Testis (tissue), 3 donors: ENCODE data around the gene CDC37. TPM values are rescaled to one million over a fixed set of nuclear protein-coding genes. Genes with fewer than 3 reads are reported as not detected.

Source experiments
- DNase-seq: peaks from one replicate; pipeline ENCODE4 v3.0.0-alpha.2; 2019
- H3K27ac ChIP-seq, 2 donors: fragments of 200-600 bp; sonication (generic); one replicate each; pipeline ENCODE4 v1.5.1; 2019
- H3K27me3 ChIP-seq: fragments of 200-600 bp; sonication (generic); one replicate; pipeline ENCODE4 v1.5.1; 2019
- H3K36me3 ChIP-seq: fragments of 200-600 bp; sonication (generic); one replicate; pipeline ENCODE4 v1.5.1; 2017; ENCODE audit warnings: low read depth; ENCODE audit errors: missing control alignments
- H3K4me1 ChIP-seq: fragments of 200-600 bp; sonication (generic); one replicate; pipeline ENCODE4 v1.5.1; 2019
- H3K4me3 ChIP-seq, 2 donors: fragments of 200-600 bp; sonication (generic); one replicate each; pipeline ENCODE4 v1.5.1; 2017 to 2019
- H3K9me3 ChIP-seq: fragments of 200-600 bp; sonication (generic); one replicate; pipeline ENCODE4 v1.5.1; 2017
- POLR2A ChIP-seq: fragments of 450-650 bp; IDR thresholded peaks from one replicate; pipeline ENCODE4 v1.6.1; 2017; ENCODE audit warnings: antibody characterized with exemption, mild to moderate bottlenecking, moderate library complexity
- WGBS, 2 donors: methylation state at CpG; one replicate each; pipeline ENCODE4 v1.1.5; 2018; 5-methylcytosine and 5-hydroxymethylcytosine counted together
- intact Hi-C: fragments of 100-400 bp; cut with DNase I; formaldehyde crosslinking; loops from one replicate; pipeline ENCODE4 v1.15.1; 2023; ENCODE audit warnings: low total_unique reads
- microRNA counts, 2 donors: library from miRNA; unstranded; fragments of <30 nt; microRNA quantifications; one replicate each; lab custom pipeline; 2016
- microRNA-seq, 2 donors: library from miRNA; unstranded; fragments of <30 nt; microRNA quantifications; one replicate each; pipeline ENCODE4, GENCODE V29; 2016; ENCODE audit warnings: borderline number of aligned reads in 2 of 2, borderline replicate concordance in 1 of 2
- polyA plus RNA-seq: library from polyadenylated mRNA; stranded (reverse); fragments of 350-450 nt; fragmentation: Illumina TruSeq; extraction: RNeasy Lipid Tissue Mini Kit (QIAGEN cat#74804); gene quantifications from one replicate; pipeline ENCODE4 v1.2.3, GENCODE V29; 2014; ENCODE audit warnings: low read depth, low replicate concordance; ENCODE audit not compliant: insufficient read depth
- total RNA-seq, 2 donors: library from RNA; depleted of rRNA; stranded (reverse); fragments of >200 nt; gene quantifications; one replicate each; pipeline ENCODE4 v1.2.3, GENCODE V29; 2016
- TF ChIP-seq, protein P1 (sequence below), 3 experiments: fragments of 450-650 bp in 2 of 3; fragments of 200-600 bp in 1 of 3; sonication (generic) in 1 of 3; IDR thresholded peaks; one replicate each; pipeline ENCODE4 v1.5.1; 2016 to 2019; ENCODE audit warnings: antibody characterized with exemption in 3 of 3, mild to moderate bottlenecking in 2 of 3, moderate library complexity in 1 of 3

The CDC37 gene
- total and polyA plus RNA-seq, 3 donors from 2014 or later: 160 to 210 (median 170) TPM

GRCh38 chr19:10352764-10353671 lies 50.3 kb downstream of the CDC37 start:
- H3K27ac ChIP-seq: peak overlapping the region in 1 of 2 donors; percentile 59
- peak; percentile 79 for DNase-seq
- H3K4me1 ChIP-seq: peaks cover 4% of the 10 kb centered on the region
- no peaks in the 10 kb centered on the region for H3K36me3 ChIP-seq
- 50 to 52% methylated on average over 35 to 62 of the region's 63 CpGs for WGBS, 2 donors
- intact Hi-C loops: no loop called here
- H3K27me3 ChIP-seq: no peaks in the 10 kb centered on the region
- peak overlapping the region; percentile 12 to 27 for H3K4me3 ChIP-seq
- no peak for TF ChIP-seq POLR2A
- TF ChIP-seq, protein P1, sequence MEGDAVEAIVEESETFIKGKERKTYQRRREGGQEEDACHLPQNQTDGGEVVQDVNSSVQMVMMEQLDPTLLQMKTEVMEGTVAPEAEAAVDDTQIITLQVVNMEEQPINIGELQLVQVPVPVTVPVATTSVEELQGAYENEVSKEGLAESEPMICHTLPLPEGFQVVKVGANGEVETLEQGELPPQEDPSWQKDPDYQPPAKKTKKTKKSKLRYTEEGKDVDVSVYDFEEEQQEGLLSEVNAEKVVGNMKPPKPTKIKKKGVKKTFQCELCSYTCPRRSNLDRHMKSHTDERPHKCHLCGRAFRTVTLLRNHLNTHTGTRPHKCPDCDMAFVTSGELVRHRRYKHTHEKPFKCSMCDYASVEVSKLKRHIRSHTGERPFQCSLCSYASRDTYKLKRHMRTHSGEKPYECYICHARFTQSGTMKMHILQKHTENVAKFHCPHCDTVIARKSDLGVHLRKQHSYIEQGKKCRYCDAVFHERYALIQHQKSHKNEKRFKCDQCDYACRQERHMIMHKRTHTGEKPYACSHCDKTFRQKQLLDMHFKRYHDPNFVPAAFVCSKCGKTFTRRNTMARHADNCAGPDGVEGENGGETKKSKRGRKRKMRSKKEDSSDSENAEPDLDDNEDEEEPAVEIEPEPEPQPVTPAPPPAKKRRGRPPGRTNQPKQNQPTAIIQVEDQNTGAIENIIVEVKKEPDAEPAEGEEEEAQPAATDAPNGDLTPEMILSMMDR (IDR thresholded peaks at IDR 0.05): no peak
- no peaks in the 10 kb centered on the region for H3K9me3 ChIP-seq

DNA sequence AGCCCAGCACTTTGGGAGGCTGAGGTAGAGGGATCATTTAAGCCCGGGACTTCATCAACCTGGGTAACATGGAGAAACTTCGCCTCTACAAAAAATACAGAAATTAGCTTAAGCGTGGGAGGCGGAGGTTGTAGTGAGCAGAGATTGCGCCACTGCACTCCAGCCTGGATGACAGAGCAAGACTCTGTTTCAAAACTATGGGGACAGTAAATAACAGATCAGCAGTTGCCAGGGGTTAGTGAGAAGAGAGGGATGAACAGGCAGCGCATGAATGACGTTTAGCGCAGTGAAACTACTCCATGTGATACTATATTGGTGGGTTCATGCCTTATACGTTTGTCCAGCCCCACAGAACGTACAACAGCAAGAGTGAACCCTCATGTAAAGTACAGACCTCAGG lies 56.8 kb downstream of the CDC37 start:
- intact Hi-C loops: no loop called here
- H3K9me3 ChIP-seq: no peaks in the 10 kb centered on the region
- TF ChIP-seq, protein P1 (IDR thresholded peaks at IDR 0.05): no peak
- no peak for TF ChIP-seq POLR2A
- WGBS, 2 donors: 59 to 67% methylated on average over 10 of the region's 10 CpGs
- H3K27me3 ChIP-seq: no peaks in the 10 kb centered on the region
- no peak for DNase-seq
- no peak overlapping the region for H3K4me3 ChIP-seq
- H3K36me3 ChIP-seq: no peaks in the 10 kb centered on the region
- no peak overlapping the region for H3K27ac ChIP-seq
- H3K4me1 ChIP-seq: no peaks in the 10 kb centered on the region

- H3K9me3 ChIP-seq: no peaks in the 10 kb centered on the region
- WGBS, 2 donors: 86 to 90% methylated on average over 10 of the region's 10 CpGs
- no peak overlapping the region for H3K27ac ChIP-seq
- no peaks in the 10 kb centered on the region for H3K27me3 ChIP-seq
- H3K4me3 ChIP-seq: no peak overlapping the region
- H3K4me1 ChIP-seq: no peaks in the 10 kb centered on the region
- no peaks in the 10 kb centered on the region for H3K36me3 ChIP-seq
- no peak for TF ChIP-seq POLR2A
- TF ChIP-seq, protein P1 (IDR thresholded peaks at IDR 0.05): no peak
- DNase-seq: no peak
- intact Hi-C loops: no loop called here
Measured at GRCh38 chr19:10344780-10345179, 58.6 kb downstream of the CDC37 start.

DNA sequence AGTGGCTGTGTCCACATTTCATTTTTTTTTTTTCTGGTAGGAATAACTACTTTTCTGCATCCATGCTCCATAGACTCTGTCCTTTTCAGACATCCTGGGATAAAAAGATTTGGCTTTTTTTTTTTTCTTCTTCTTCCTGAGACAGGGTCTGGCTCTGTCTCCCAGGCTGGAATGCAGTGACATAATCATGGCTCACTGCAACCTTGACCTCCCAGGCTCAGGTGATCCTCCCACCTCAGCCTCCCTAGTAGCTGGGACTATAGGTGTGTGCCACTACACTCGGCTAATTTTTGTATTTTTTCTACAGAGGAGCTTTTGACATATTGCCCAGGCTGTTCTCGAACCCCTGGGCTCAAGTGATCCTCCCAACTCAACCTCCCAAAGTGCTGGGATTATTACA lies 59.8 kb downstream of the CDC37 start:
- Histone ChIP-seq H3K27me3 (no peaks in the 10 kb centered on the region), H3K9me3 (no peaks in the 10 kb centered on the region), H3K36me3 (no peaks in the 10 kb centered on the region), H3K27ac (no peak overlapping the region), H3K4me1 (no peaks in the 10 kb centered on the region), H3K4me3 (no peak overlapping the region)
- intact Hi-C loops: no loop called here
- DNase-seq: no peak
- WGBS, 2 donors: 68 to 84% methylated on average over 2 of the region's 2 CpGs
- TF ChIP-seq, protein P1 (IDR thresholded peaks at IDR 0.05): no peak
- TF ChIP-seq POLR2A: no peak

MicroRNA genes within 50 kb of the gene (microRNA counts, 767-probe panel; counts per million panel counts)
- 0 to 152 counts per million in 2 donors for microRNA hsa-miR-1181 (lab: Ali Mortazavi, UCI)

Small RNAs within 50 kb of the gene (microRNA-seq; reads per million reads assigned to microRNA genes)
- 0.69 to 0.70 reads per million in 2 donors for gene MIR1181

Other genes with a start within 250 kb of the CDC37 start
- 100 to 1,000 TPM; 103 to 145 TPM for gene DNMT1, start 208.6 kb downstream of the CDC37 start, total RNA-seq
- 96.5 TPM for gene DNMT1, start 208.6 kb downstream of the CDC37 start, polyA plus RNA-seq
- gene S1PR2, start 172.2 kb downstream of the CDC37 start, total RNA-seq: 10 to 100 TPM in 1 of 2 donors, 1 to 10 TPM in 1; 8.7 to 13.7 TPM
- gene S1PR2, start 172.2 kb downstream of the CDC37 start, polyA plus RNA-seq: 11.9 TPM
- 10 to 100 TPM; 63.5 to 91.8 TPM for gene MRPL4, start 151.3 kb downstream of the CDC37 start, total RNA-seq
- 53.3 TPM for gene MRPL4, start 151.3 kb downstream of the CDC37 start, polyA plus RNA-seq
- gene ICAM1, start 132.4 kb downstream of the CDC37 start, total RNA-seq: 10 to 100 TPM; 10.1 to 18.0 TPM
- 14.3 TPM for gene ICAM1, start 132.4 kb downstream of the CDC37 start, polyA plus RNA-seq
- under 1 TPM; 0.25 to 0.47 TPM for gene ICAM4, start 116.6 kb downstream of the CDC37 start, total RNA-seq
- 0.28 TPM for gene ICAM4, start 116.6 kb downstream of the CDC37 start, polyA plus RNA-seq
- gene ICAM5, start 113.6 kb downstream of the CDC37 start, total RNA-seq: 1 to 10 TPM; 4.3 to 7.6 TPM
- 5.4 TPM for gene ICAM5, start 113.6 kb downstream of the CDC37 start, polyA plus RNA-seq
- gene ZGLP1, start 93.7 kb downstream of the CDC37 start, total RNA-seq: 10 to 100 TPM; 12.8 to 22.1 TPM
- 10.5 TPM for gene ZGLP1, start 93.7 kb downstream of the CDC37 start, polyA plus RNA-seq
- 10 to 100 TPM; 35.7 to 40.2 TPM for gene FDX2, start 87.5 kb downstream of the CDC37 start, total RNA-seq
- 26.8 TPM for gene FDX2, start 87.5 kb downstream of the CDC37 start, polyA plus RNA-seq
- 10 to 100 TPM; 34.5 to 49.6 TPM for gene RAVER1, start 70.0 kb downstream of the CDC37 start, total RNA-seq
- 32.3 TPM for gene RAVER1, start 70.0 kb downstream of the CDC37 start, polyA plus RNA-seq
- 1 to 10 TPM; 2.4 to 2.8 TPM for gene ICAM3, start 63.9 kb downstream of the CDC37 start, total RNA-seq
- gene ICAM3, start 63.9 kb downstream of the CDC37 start, polyA plus RNA-seq: 6.3 TPM
- gene TYK2, start 23.0 kb downstream of the CDC37 start, total RNA-seq: 100 to 1,000 TPM; 112 to 113 TPM
- 47.6 TPM for gene TYK2, start 23.0 kb downstream of the CDC37 start, polyA plus RNA-seq
- gene PDE4A, start 17.0 kb upstream of the CDC37 start, total RNA-seq: 10 to 100 TPM; 20.1 to 35.0 TPM
- gene PDE4A, start 17.0 kb upstream of the CDC37 start, polyA plus RNA-seq: 35.4 TPM
- 10 to 100 TPM; 40.7 to 61.0 TPM for gene KEAP1, start 99.8 kb upstream of the CDC37 start, total RNA-seq
- 54.1 TPM for gene KEAP1, start 99.8 kb upstream of the CDC37 start, polyA plus RNA-seq
- under 1 TPM; 0.12 to 0.31 TPM for gene S1PR5, start 113.9 kb upstream of the CDC37 start, total RNA-seq
- gene S1PR5, start 113.9 kb upstream of the CDC37 start, polyA plus RNA-seq: 0.61 TPM
- 10 to 100 TPM; 80.5 to 97.1 TPM for gene ATG4D, start 140.4 kb upstream of the CDC37 start, total RNA-seq
- 167 TPM for gene ATG4D, start 140.4 kb upstream of the CDC37 start, polyA plus RNA-seq
- 10 to 100 TPM; 33.7 to 34.6 TPM for gene KRI1, start 162.5 kb upstream of the CDC37 start, total RNA-seq
- 48.3 TPM for gene KRI1, start 162.5 kb upstream of the CDC37 start, polyA plus RNA-seq
- 10 to 100 TPM; 30.6 to 37.2 TPM for gene CDKN2D, start 165.4 kb upstream of the CDC37 start, total RNA-seq
- 57.7 TPM for gene CDKN2D, start 165.4 kb upstream of the CDC37 start, polyA plus RNA-seq
- gene AP1M2, start 183.8 kb upstream of the CDC37 start, total RNA-seq: 1 to 10 TPM; 6.9 to 7.7 TPM
- 23.3 TPM for gene AP1M2, start 183.8 kb upstream of the CDC37 start, polyA plus RNA-seq
- gene SLC44A2, start 222.0 kb upstream of the CDC37 start, total RNA-seq: 100 to 1,000 TPM; 360 to 463 TPM
- 268 TPM for gene SLC44A2, start 222.0 kb upstream of the CDC37 start, polyA plus RNA-seq